Heart left ventricle (tissue), 16 donors: ENCODE measurements around the gene OR13C8. TPM values are rescaled to one million over a fixed set of nuclear protein-coding genes. Genes with fewer than 3 reads are reported as not detected.
"Not testable (repeated sequence)": the region's sequence is repeated elsewhere in the genome, so short reads cannot be mapped to it uniquely, and the experiment has no call there.

Experiments used
- ATAC-seq, 4 donors: fragments of 200-7000 bp; cut with Tn5 transposase; one replicate each; pipeline ENCODE4 v1.9.1; 2020 to 2022; ENCODE audit warnings: moderate library complexity in 4 of 4, mild to moderate bottlenecking in 3 of 4, moderate number of reproducible peaks in 1 of 4
- DNase-seq, 5 donors: peaks; one replicate each; pipeline ENCODE4 v3.0.0-alpha.2; 2020
- H3K27ac ChIP-seq, 12 donors: fragments of 200-600 bp; sonication (generic) in 4 of 12; one replicate each; pipeline versions ENCODE4 v1.5.0 to v1.8.0; 2016 to 2022; ENCODE audit warnings: mild to moderate bottlenecking in 2 of 12
- H3K27me3 ChIP-seq, 9 donors: fragments of 200-600 bp; sonication (generic) in 2 of 9; one replicate each; pipeline versions ENCODE4 v1.5.1 to v1.8.0; 2016 to 2022; ENCODE audit warnings: mild to moderate bottlenecking in 3 of 9
- H3K36me3 ChIP-seq, 9 donors: fragments of 200-600 bp; sonication (generic) in 2 of 9; one replicate each; pipeline versions ENCODE4 v1.5.0 to v1.8.0; 2018 to 2022; ENCODE audit warnings: mild to moderate bottlenecking in 2 of 9
- H3K4me1 ChIP-seq, 12 donors: fragments of 200-600 bp; sonication (generic) in 4 of 12; one replicate each; pipeline versions ENCODE4 v1.5.0 to v1.8.0; 2016 to 2022; ENCODE audit warnings: mild to moderate bottlenecking in 3 of 12
- H3K4me3 ChIP-seq, 12 donors: fragments of 200-600 bp; sonication (generic) in 4 of 12; one replicate each; pipeline versions ENCODE4 v1.5.0 to v1.8.0; 2017 to 2022; ENCODE audit warnings: mild to moderate bottlenecking in 9 of 12, moderate library complexity in 4 of 12
- H3K9me3 ChIP-seq, 12 donors: fragments of 200-600 bp; sonication (generic) in 4 of 12; one replicate each; pipeline versions ENCODE4 v1.5.0 to v1.8.0; 2016 to 2022; ENCODE audit warnings: mild to moderate bottlenecking in 1 of 12
- POLR2A ChIP-seq, 2 donors: fragments of 450-650 bp; IDR thresholded peaks; one replicate each; pipeline ENCODE4 v1.6.1; 2017; ENCODE audit warnings: antibody characterized with exemption in 2 of 2, mild to moderate bottlenecking in 2 of 2, moderate library complexity in 2 of 2
- WGBS, 4 donors: extraction: QIAGEN DNeasy Blood & Tissue Kit in 2 of 4; methylation state at CpG; one replicate each; pipeline versions ENCODE4 v1.1.5 to v1.1.7; 2013 to 2018; 5-methylcytosine and 5-hydroxymethylcytosine counted together
- intact Hi-C, 10 donors: fragments of 100-400 bp; cut with DNase I; formaldehyde crosslinking; loops; one replicate each; pipeline versions ENCODE4 v1.11.1 to v1.14.2; 2022
- polyA plus RNA-seq, 2 donors: library from polyadenylated mRNA; stranded (reverse); fragments of 200-250 nt; gene quantifications; one replicate each; pipeline ENCODE4 v1.2.3, GENCODE V29; 2013
- total RNA-seq, 9 donors: library from RNA; depleted of rRNA in 2 of 9; stranded (reverse); fragments of >200 nt in 2 of 9; fragmentation: NEBNext Ultra II Directional in 3 of 9; extraction: Animal tissue kit (Norgen Biotek cat#: 25700) in 3 of 9; gene quantifications; one replicate each; pipeline versions ENCODE4 v1.1.0 to v1.2.4, GENCODE V29; 2016 to 2023
- TF ChIP-seq, protein P1 (sequence below), 12 donors: fragments of 200-600 bp; sonication (generic) in 4 of 12; IDR thresholded peaks; one replicate each; pipeline versions ENCODE4 v1.5.0 to v1.8.0; 2018 to 2022; ENCODE audit warnings: antibody characterized with exemption in 12 of 12, mild to moderate bottlenecking in 5 of 12
- donor health status: ischemic (EF 13 %, LVEDD 7.1; RV severe dilation, severe dysfunction).
- donor health status: healthy with polysubstance abuse.
- donor health status: DM: no; HTN: yes; CAD: no.
- donor health status: DM: no; HTN: no; CAD: no.
- donor health status: ischemic (EF 25% LVEDD 6.9; RV normal size, moderate dysfunction).
- donor health status: ischemic (EF 25% LVEDD 5.7; RV mildly dilated, moderate dysfunction).
- donor health status: healthy.
- donor health status: DM: yes; HTN: yes; CAD: no.
- donor health status: ischemic (EF 35%, LVEDD 5.7; RV mildly dilated, moderate dysfunction).
- donor health status: nonischemic (EF 11% LVEDD 7.7; RV severe dilation, severe dysfunction).
- donor health status: DM: yes; HTN: yes; CAD: no.
- donor health status: PGD.
- donor health status: ischemic (EF 29% LVEDD 5.4; RV normal size, mild dysfunction).
- donor health status: nonischemic (EF 23%, LVEDD 6.1; RV moderate dilation, normal function).

The OR13C8 gene
- total and polyA plus RNA-seq, 11 donors = not detected

DNA sequence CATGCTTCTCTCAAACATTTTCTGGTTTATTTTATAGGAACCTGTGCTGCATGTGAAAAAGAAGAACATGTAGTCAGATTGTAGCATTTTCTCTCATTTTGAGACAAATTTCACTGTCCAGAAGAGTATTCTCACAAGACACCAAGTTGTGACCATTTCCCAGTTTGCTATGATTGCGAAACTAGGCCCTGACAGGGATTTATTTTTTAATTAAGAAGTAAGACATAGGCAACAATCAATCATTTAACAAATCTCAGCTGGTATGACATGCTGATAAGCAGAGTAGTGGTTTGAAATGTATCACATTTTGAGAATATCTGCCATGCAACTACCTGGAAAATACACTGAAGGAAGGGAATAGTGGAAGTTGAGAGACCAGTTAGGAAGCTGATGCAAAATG is 11.6 kb downstream of the OR13C8 start:
- DNase-seq = no peak
- intact Hi-C loops = no loop called here
- Histone ChIP-seq H3K36me3 (no peaks in the 10 kb centered on the region), H3K4me3 (no peak overlapping the region), H3K9me3 (no peaks in the 10 kb centered on the region), H3K27me3 (no peaks in the 10 kb centered on the region), H3K27ac (no peak overlapping the region), H3K4me1 (no peaks in the 10 kb centered on the region)
- 81 to 90% (median 86%) methylated on average over 1 of the region's 1 CpG for WGBS, 4 donors
- TF ChIP-seq POLR2A (IDR thresholded peaks at IDR 0.05) = no peak
- TF ChIP-seq, protein P1, sequence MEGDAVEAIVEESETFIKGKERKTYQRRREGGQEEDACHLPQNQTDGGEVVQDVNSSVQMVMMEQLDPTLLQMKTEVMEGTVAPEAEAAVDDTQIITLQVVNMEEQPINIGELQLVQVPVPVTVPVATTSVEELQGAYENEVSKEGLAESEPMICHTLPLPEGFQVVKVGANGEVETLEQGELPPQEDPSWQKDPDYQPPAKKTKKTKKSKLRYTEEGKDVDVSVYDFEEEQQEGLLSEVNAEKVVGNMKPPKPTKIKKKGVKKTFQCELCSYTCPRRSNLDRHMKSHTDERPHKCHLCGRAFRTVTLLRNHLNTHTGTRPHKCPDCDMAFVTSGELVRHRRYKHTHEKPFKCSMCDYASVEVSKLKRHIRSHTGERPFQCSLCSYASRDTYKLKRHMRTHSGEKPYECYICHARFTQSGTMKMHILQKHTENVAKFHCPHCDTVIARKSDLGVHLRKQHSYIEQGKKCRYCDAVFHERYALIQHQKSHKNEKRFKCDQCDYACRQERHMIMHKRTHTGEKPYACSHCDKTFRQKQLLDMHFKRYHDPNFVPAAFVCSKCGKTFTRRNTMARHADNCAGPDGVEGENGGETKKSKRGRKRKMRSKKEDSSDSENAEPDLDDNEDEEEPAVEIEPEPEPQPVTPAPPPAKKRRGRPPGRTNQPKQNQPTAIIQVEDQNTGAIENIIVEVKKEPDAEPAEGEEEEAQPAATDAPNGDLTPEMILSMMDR (IDR thresholded peaks at IDR 0.05) = no peak
- no peak for ATAC-seq

DNA sequence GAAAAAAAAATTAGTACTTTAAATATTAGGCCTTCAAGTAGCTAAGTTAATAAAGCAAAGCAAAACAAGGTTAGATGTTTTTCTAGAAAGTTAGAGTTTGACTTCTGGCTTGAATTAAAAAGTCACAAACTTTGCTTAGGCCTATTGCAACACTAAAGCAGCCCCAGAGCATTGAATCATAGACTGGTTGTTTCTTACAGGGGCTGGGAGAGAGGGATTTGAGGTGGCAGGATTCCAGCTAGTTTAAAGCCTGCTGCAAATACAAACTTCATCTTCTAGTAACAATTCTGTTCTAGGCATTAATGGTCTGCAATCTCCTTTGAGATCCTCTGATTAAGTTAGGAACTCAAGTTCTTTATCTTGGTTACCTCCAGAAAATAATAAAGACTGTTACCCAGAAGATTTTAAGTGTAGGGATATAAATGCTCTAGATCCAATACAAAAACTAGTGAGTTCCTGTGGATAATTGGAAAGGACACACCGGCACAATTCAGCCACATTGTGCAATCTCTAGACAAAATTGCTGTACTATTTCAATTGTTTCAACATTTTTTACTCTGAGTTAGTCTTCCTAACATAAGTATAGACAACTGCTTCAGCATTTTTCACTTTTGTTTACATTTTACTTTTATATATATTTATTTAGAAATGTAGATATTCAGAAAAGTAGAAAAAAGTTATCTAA is 17.7 kb downstream of the OR13C8 start:
- ATAC-seq (peak in 2 of 4 donors; percentile 50 to 74), DNase-seq (no peak)
- no peaks in the 10 kb centered on the region for H3K9me3 ChIP-seq
- no peaks in the 10 kb centered on the region for H3K4me1 ChIP-seq
- no peak overlapping the region for H3K4me3 ChIP-seq
- intact Hi-C loops = no loop called here
- H3K36me3 ChIP-seq = no peaks in the 10 kb centered on the region
- WGBS, 4 donors = 0 to 87% (median 39%) methylated on average over 1 of the region's 1 CpG
- TF ChIP-seq, protein P1 (IDR thresholded peaks at IDR 0.05) = no peak
- TF ChIP-seq POLR2A (IDR thresholded peaks at IDR 0.05) = no peak
- no peak overlapping the region for H3K27ac ChIP-seq
- H3K27me3 ChIP-seq = no peaks in the 10 kb centered on the region

DNA sequence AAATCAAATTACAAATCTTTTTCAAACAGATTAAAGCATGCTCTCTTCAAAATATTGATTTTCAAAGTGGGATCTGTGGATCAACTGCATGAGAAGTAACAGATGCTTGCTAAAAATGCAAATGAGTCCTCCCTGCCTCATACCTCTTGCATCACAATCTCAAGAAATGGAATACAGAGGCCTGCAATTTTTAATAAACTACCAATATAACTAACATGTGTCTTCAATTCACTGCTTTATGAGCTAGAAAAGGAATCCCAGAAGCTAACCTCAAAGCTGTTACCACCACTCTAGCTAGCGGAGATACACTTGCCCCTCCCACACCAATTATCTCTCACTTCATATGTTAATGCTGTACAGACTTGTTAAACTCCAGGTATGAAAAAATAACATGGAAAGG is 20.7 kb downstream of the OR13C8 start:
- H3K4me3 ChIP-seq = no peak overlapping the region
- no peaks in the 10 kb centered on the region for H3K27me3 ChIP-seq
- ATAC-seq = no peak
- H3K4me1 ChIP-seq = no peaks in the 10 kb centered on the region
- 0 to 72% (median 30%) methylated on average over 1 of the region's 1 CpG for WGBS, 4 donors
- TF ChIP-seq, protein P1 (IDR thresholded peaks at IDR 0.05) = no peak
- TF ChIP-seq POLR2A (IDR thresholded peaks at IDR 0.05) = no peak
- no peak overlapping the region for H3K27ac ChIP-seq
- H3K9me3 ChIP-seq = peaks cover 0 to 14% (median 0%) of the 10 kb centered on the region in 12 donors
- intact Hi-C loops = no loop called here
- no peaks in the 10 kb centered on the region for H3K36me3 ChIP-seq
- DNase-seq = no peak

DNA sequence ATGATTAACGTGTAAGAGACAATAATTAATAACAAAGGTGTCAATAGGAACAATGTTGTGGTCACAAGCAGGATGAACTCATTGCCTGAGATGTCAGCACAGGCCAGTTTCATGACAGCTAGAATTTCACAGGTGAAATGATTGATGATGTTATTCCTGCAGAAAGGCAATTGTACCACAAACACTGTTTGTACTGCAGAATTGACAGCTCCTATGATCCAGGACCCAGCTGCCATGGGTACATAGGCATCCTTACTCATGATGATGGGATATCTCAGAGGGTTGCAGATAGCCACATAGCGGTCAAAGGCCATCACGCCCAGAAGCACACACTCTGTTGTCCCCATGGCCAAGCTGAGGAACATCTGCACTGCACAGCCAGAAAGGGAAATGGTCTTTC is 29.8 kb downstream of the OR13C8 start:
- H3K27ac ChIP-seq, H3K4me1 ChIP-seq, intact Hi-C loops, H3K9me3 ChIP-seq, H3K27me3 ChIP-seq, ATAC-seq, H3K36me3 ChIP-seq, H3K4me3 ChIP-seq, DNase-seq: not testable (repeated sequence)
- WGBS, 4 donors = 50 to 66% (median 59%) methylated on average over 1 to 3 of the region's 3 CpGs

DNA sequence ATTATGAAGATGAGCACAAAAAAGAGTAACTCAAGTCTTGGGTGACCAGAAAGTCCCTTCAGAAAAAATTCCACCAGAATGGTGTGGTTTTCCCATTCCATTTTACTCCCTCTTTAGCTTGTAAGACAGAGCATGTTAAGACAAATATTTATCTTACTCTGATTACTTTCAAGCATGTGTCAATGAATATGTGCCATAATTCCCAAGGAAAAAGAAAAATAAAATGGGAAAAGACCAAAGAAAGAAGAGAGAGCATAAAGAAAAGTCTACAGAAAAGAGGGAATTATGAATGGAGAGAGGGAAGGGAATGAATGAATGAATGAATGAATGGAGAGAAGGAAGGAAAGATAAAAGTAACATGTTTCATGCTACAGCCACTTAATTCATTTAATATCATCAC is 30.3 kb downstream of the OR13C8 start, which contains the start of gene OR13C5:
Gene OR13C5, minus strand, starts transcription at position 101 of the 400 bp plus-strand sequence. Its CDS starts 0 bp downstream, at position 101.
- DNase-seq, H3K4me3 ChIP-seq, H3K27ac ChIP-seq, H3K4me1 ChIP-seq, ATAC-seq, H3K9me3 ChIP-seq, H3K27me3 ChIP-seq, intact Hi-C loops, H3K36me3 ChIP-seq: not testable (repeated sequence)
